Activated CD4-positive, alpha-beta T cell treated with anti-CD3 and anti-CD28 coated beads for 36 hours (primary cell): ENCODE measurements around the gene RBM44. TPM values are rescaled to one million over a fixed set of nuclear protein-coding genes. Genes with fewer than 3 reads are reported as not detected.

ENCODE experiments used
- ATAC-seq: fragments of 200-7000 bp; cut with Tn5 transposase; one replicate; pipeline ENCODE4 v1.10.0; 2021; ENCODE audit warnings: mild to moderate bottlenecking, moderate library complexity
- CTCF ChIA-PET: fragments of 350-600 bp; sonication (Branson Sonifier 250); formaldehyde crosslinking; loops from one replicate; lab custom pipeline; 2021; ENCODE audit warnings: antibody characterized with exemption; lab: Charles Lee
- POLR2A ChIA-PET: fragments of 350-600 bp; sonication (Branson Sonifier 250); formaldehyde crosslinking; loops from one replicate; lab custom pipeline; 2021; ENCODE audit warnings: antibody characterized with exemption, inconsistent platforms; lab: Charles Lee
- DNase-seq: peaks from one replicate; pipeline ENCODE4 v3.0.0-alpha.2; 2020
- H3K27ac Mint-ChIP-seq: one replicate; pipeline ENCODE4 v1.8.0; 2021; ENCODE audit warnings: mixed read lengths
- H3K27me3 Mint-ChIP-seq: one replicate; pipeline ENCODE4 v1.8.0; 2021; ENCODE audit warnings: mixed read lengths
- H3K36me3 Mint-ChIP-seq: one replicate; pipeline ENCODE4 v1.8.0; 2021; ENCODE audit warnings: low read depth, mixed read lengths
- H3K4me1 Mint-ChIP-seq: one replicate; pipeline ENCODE4 v1.8.0; 2021; ENCODE audit warnings: mixed read lengths
- H3K4me3 Mint-ChIP-seq: one replicate; pipeline ENCODE4 v1.8.0; 2021; ENCODE audit warnings: mild to moderate bottlenecking, moderate library complexity, mixed read lengths
- H3K9me3 Mint-ChIP-seq: one replicate; pipeline ENCODE4 v1.8.0; 2021; ENCODE audit warnings: low read depth, mixed read lengths
- intact Hi-C, 2 experiments: fragments of 100-400 bp; cut with DNase I in 1 of 2; cut with micrococcal nuclease in 1 of 2; formaldehyde crosslinking; loops; one replicate each; pipeline versions ENCODE4 v1.14.2 to v1.15.1; 2022 to 2024; cut with DNase I, micrococcal nuclease
- total RNA-seq, 2 experiments: library from RNA; stranded (reverse); gene quantifications; one replicate each; pipeline ENCODE4 v1.2.3, GENCODE V29; 2021

RBM44 gene
- total RNA-seq, 2 experiments from 2014 or later: 0.94 to 1.4 TPM

GRCh38 chr2:237873421-237873831, 74.8 kb downstream of the RBM44 start:
- intact Hi-C loops: no loop called here

GRCh38 chr2:237873897-237874551, 75.4 kb downstream of the RBM44 start:
- H3K9me3 Mint-ChIP-seq: no peaks in the 10 kb centered on the region
- peaks cover 14% of the 10 kb centered on the region for H3K27me3 Mint-ChIP-seq
- no peak overlapping the region for H3K27ac Mint-ChIP-seq
- H3K36me3 Mint-ChIP-seq: no peaks in the 10 kb centered on the region
- ATAC-seq (no peak), DNase-seq (no peak)
- intact Hi-C loops: no loop called here
- ChIA-PET POLR2A (no interaction called here), CTCF (no interaction called here)
- no peak overlapping the region for H3K4me3 Mint-ChIP-seq
- peaks cover 9% of the 10 kb centered on the region for H3K4me1 Mint-ChIP-seq

More at GRCh38 chr2:237873421-237873831, 74.8 kb downstream of the RBM44 start:
- POLR2A ChIA-PET: no interaction called here
- Mint-ChIP-seq H3K27me3 (peaks cover 18% of the 10 kb centered on the region), H3K4me1 (peaks cover 15% of the 10 kb centered on the region), H3K27ac (no peak overlapping the region), H3K9me3 (no peaks in the 10 kb centered on the region), H3K4me3 (no peak overlapping the region), H3K36me3 (no peaks in the 10 kb centered on the region)
- peak; percentile 56 for ATAC-seq
- CTCF ChIA-PET: no interaction called here
- DNase-seq: peak; percentile 36

- Mint-ChIP-seq H3K4me1 (peaks cover 3% of the 10 kb centered on the region), H3K36me3 (no peaks in the 10 kb centered on the region), H3K27me3 (peaks cover 8% of the 10 kb centered on the region), H3K27ac (no peak overlapping the region), H3K4me3 (no peak overlapping the region), H3K9me3 (no peaks in the 10 kb centered on the region)
- CTCF ChIA-PET: interaction anchor here (0.6 kb wide), 1 partner anchor 105 kb away, joined by 4 read pairs; no protein-coding TSS in a partner anchor
- POLR2A ChIA-PET: no interaction called here
- intact Hi-C loops: loop anchor here in 1 of 2 experiments (5.0 kb wide), 1 partner anchor 1267 kb away; no protein-coding TSS in a partner anchor
- no peak for DNase-seq
- no peak for ATAC-seq
These were observed 76.1 kb downstream of the RBM44 start for GRCh38 chr2:237874585-237875161.

DNA sequence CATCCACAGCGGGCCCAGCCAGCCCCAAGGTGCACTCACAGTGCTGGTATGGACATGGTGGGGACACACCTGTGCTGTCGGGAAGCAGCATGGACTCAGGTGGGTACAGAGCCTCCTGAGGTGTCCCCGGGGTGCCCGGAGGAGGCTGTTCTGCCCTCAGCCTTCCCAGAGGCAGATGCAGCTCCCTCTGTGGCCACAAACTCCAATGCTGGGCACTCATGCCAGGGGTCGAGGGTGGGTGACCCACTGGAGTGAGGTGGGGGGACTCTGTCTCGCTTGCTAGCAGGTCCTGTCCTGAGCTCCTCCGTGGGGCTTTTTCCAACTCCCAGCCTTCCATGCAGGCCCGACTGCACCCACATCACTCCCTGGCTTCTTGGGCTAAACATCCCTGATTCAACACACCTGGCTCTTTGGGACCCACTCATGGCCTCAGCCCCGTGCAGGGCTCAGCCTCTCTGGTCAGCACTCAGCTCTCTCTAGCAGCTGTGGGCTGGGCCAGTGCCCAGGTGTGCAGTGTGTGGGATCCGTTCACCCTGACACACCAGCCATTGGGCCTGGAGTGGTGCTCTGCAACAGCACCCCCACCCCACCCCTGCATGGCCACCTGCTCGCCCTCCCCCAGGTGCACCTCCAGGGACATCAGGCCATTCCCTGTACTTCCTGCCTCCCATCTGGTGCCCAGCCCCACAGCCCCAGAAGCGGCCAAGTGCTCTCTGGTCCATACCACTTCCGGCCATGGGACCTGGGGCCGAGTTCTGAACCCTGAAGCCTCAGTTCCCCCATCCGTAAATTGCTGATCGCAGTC, 76.9 kb downstream of the RBM44 start:
- no peak for ATAC-seq
- intact Hi-C loops: loop anchor here in 1 of 2 experiments (5.0 kb wide), 1 partner anchor 1268 kb away; no protein-coding TSS in a partner anchor
- Mint-ChIP-seq H3K36me3 (no peaks in the 10 kb centered on the region), H3K9me3 (no peaks in the 10 kb centered on the region), H3K27ac (no peak overlapping the region), H3K27me3 (peaks cover 5% of the 10 kb centered on the region), H3K4me1 (peaks cover 3% of the 10 kb centered on the region), H3K4me3 (no peak overlapping the region)
- CTCF ChIA-PET: interaction anchor here (0.6 kb wide), 1 partner anchor 180 kb away, joined by 3 read pairs; no protein-coding TSS in a partner anchor
- peak; percentile 2 for DNase-seq
- POLR2A ChIA-PET: no interaction called here

DNA sequence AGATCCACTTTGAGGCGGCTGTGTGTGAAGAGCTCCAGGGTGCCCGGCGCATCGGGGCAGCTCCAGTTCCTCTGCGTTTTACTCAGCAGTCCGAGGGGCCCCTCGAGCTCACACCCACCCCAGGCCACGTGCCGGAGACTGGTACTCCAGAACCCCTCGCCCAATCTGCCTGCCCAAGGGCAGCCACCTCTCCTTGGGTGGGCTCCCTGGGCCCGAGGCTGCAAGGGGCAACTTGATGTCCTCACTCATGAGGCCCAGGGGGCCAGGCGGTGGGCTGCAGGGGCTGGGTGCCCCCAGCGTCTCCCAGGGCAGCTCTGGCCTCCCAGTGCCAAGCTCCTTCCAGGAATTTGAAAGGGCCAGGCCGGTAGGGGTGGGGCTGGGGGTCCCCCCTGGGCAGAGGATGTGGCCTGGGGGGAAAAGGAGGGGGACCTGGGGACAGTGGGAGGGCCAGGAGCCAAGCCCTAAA, 77.5 kb downstream of the RBM44 start:
- peaks cover 2% of the 10 kb centered on the region for H3K27me3 Mint-ChIP-seq
- CTCF ChIA-PET: interaction anchor here (0.6 to 1.1 kb wide), 2 partner anchors 179 to 283 kb away, joined by 3 to 4 read pairs; no protein-coding TSS in a partner anchor

GRCh38 chr2:237876532-237876931, 78.0 kb downstream of the RBM44 start:
- H3K9me3 Mint-ChIP-seq: no peaks in the 10 kb centered on the region
- CTCF ChIA-PET: interaction anchor here (0.6 to 1.1 kb wide), 2 partner anchors 179 to 283 kb away, joined by 3 to 4 read pairs; no protein-coding TSS in a partner anchor
- intact Hi-C loops: loop anchor here in 1 of 2 experiments (5.0 kb wide), 1 partner anchor 1269 kb away; no protein-coding TSS in a partner anchor
- POLR2A ChIA-PET: no interaction called here
- peaks cover 3% of the 10 kb centered on the region for H3K4me1 Mint-ChIP-seq
- H3K4me3 Mint-ChIP-seq: no peak overlapping the region
- ATAC-seq (no peak), DNase-seq (peak; percentile 3)
- no peak overlapping the region for H3K27ac Mint-ChIP-seq
- no peaks in the 10 kb centered on the region for H3K27me3 Mint-ChIP-seq
- no peaks in the 10 kb centered on the region for H3K36me3 Mint-ChIP-seq

More for the DNA sequence above, 77.5 kb downstream of the RBM44 start:
- no peaks in the 10 kb centered on the region for H3K9me3 Mint-ChIP-seq
- POLR2A ChIA-PET: no interaction called here
- ATAC-seq (no peak), DNase-seq (no peak)
- no peak overlapping the region for H3K27ac Mint-ChIP-seq
- no peaks in the 10 kb centered on the region for H3K36me3 Mint-ChIP-seq
- intact Hi-C loops: loop anchor here in 1 of 2 experiments (5.0 kb wide), 1 partner anchor 1269 kb away; no protein-coding TSS in a partner anchor
- H3K4me1 Mint-ChIP-seq: peaks cover 3% of the 10 kb centered on the region
- no peak overlapping the region for H3K4me3 Mint-ChIP-seq

DNA sequence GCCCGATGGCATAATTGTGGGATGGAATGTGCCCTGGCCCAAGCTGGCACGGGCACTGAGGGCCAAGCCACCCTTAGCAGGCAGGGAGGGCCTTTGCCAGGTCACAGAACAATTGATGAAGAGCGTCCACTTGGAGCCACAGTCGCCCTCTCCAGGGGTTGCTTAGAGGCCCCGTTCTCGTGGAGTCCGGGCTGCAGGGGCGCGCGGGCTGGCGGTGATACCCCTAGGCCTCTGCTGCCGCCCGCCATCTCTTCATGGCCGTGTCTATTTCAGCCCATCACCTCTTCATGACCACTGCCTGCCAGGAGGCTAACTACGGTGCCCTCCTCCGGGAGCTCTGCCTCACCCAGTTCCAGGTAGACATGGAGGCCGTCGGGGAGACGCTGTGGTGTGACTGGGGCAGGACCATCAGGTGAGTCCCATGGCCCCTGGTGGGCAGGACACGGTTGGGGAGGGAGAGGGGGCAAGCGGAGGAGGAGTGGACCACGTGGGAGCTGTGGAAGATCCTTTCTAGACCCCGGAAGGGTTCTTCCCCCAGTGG, 78.4 kb downstream of the RBM44 start:
- Mint-ChIP-seq H3K4me3 (no peak overlapping the region), H3K27me3 (no peaks in the 10 kb centered on the region), H3K9me3 (no peaks in the 10 kb centered on the region), H3K4me1 (peaks cover 3% of the 10 kb centered on the region), H3K27ac (no peak overlapping the region), H3K36me3 (no peaks in the 10 kb centered on the region)
- DNase-seq: no peak
- ChIA-PET CTCF (interaction anchor here (1.1 kb wide), 1 partner anchor 282 kb away, joined by 4 read pairs; no protein-coding TSS in a partner anchor), POLR2A (no interaction called here)
- no peak for ATAC-seq
- intact Hi-C loops: loop anchor here in 1 of 2 experiments (5.0 kb wide), 1 partner anchor 1270 kb away; no protein-coding TSS in a partner anchor

DNA sequence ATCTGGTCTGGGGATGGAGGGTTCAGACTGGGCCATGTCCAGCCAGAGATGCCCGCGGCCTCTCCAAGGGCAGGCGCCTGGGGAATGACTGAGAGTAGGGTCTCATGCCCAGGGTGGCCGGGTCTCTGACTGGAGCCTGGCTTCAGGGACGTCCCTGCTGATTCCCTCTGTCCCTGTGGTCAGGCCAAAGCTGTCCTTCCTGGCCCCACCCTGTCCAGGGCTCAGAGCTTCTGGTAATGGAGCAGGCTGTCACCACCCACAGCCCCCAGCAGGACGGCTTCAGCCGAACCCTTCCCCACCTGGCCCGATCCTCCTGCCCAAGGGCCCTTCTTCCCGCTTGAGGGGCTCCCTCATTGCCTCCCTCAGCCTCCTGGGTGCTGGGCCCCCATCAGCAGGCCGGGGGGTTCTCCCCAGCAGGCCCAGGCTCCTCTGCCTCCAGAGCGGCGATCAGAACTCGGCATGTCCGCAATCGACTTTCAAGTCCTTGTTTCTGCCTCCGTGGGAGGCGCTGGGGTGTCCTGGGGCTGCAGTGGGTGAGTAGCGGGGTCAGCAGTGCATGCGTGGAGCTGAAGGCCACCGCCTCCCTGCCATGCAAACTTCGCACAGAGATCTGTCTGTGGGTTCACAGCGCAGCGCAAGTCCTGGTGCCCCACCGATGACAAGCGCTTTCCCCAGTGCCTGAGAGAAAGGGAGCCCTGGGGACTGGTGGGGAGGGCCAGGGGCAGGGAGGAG, 79.2 kb downstream of the RBM44 start:
- intact Hi-C loops: loop anchor here in 1 of 2 experiments (5.0 kb wide), 1 partner anchor 1270 kb away; no protein-coding TSS in a partner anchor
- Mint-ChIP-seq H3K36me3 (no peaks in the 10 kb centered on the region), H3K4me1 (peaks cover 3% of the 10 kb centered on the region), H3K27me3 (no peaks in the 10 kb centered on the region), H3K27ac (no peak overlapping the region), H3K4me3 (no peak overlapping the region), H3K9me3 (no peaks in the 10 kb centered on the region)
- ChIA-PET POLR2A (no interaction called here), CTCF (no interaction called here)
- ATAC-seq (no peak), DNase-seq (peak; percentile 3)

GRCh38 chr2:237878321-237879057, 79.9 kb downstream of the RBM44 start:
- ChIA-PET POLR2A (no interaction called here), CTCF (no interaction called here)
- Mint-ChIP-seq H3K4me3 (no peak overlapping the region), H3K4me1 (peaks cover 3% of the 10 kb centered on the region), H3K9me3 (no peaks in the 10 kb centered on the region), H3K27ac (no peak overlapping the region), H3K36me3 (no peaks in the 10 kb centered on the region), H3K27me3 (no peaks in the 10 kb centered on the region)
- ATAC-seq (no peak), DNase-seq (peak; percentile 3)
- intact Hi-C loops: loop anchor here in 1 of 2 experiments (5.0 kb wide), 1 partner anchor 1271 kb away; no protein-coding TSS in a partner anchor

DNA sequence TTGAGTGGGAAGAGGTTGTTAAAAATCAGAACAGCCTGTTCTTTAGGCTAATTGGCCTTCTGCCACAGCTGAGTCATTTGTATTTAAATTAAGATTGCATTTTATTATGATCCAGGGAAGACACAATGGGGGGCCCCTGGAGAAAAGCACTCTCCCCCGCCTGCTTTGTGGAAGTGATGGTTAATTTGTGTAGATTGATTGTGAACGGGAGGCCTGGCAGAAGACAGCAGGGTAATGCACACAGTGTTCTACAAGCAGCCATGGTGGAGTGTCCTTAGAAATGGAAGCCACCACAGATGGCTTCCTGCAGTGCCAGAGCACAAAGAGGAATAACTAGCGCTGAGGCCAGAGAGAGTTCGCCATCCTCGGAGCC, 80.5 kb downstream of the RBM44 start:
- POLR2A ChIA-PET: no interaction called here

More for the DNA sequence above, 80.5 kb downstream of the RBM44 start:
- no peak overlapping the region for H3K27ac Mint-ChIP-seq
- intact Hi-C loops: loop anchor here in 1 of 2 experiments (5.0 kb wide), 1 partner anchor 1272 kb away; no protein-coding TSS in a partner anchor
- H3K4me1 Mint-ChIP-seq: no peaks in the 10 kb centered on the region
- no peak for ATAC-seq
- H3K36me3 Mint-ChIP-seq: no peaks in the 10 kb centered on the region
- no peak for DNase-seq
- H3K27me3 Mint-ChIP-seq: no peaks in the 10 kb centered on the region
- CTCF ChIA-PET: no interaction called here
- H3K4me3 Mint-ChIP-seq: no peak overlapping the region
- H3K9me3 Mint-ChIP-seq: no peaks in the 10 kb centered on the region
